AG08395 (cell line): ENCODE measurements around the gene MOCS3.
"Not testable (repeated sequence)": the region's sequence is repeated elsewhere in the genome, so short reads cannot be mapped to it uniquely, and the experiment has no call there.

Experiments
- DNase-seq: peaks from one replicate; pipeline ENCODE4 v3.0.0; 2012; ENCODE audit warnings: mixed read lengths, low spot score

MOCS3 gene

GRCh38 chr20:50932016-50932485 lies 26.6 kb upstream of the MOCS3 start:
- no peak for DNase-seq

DNA sequence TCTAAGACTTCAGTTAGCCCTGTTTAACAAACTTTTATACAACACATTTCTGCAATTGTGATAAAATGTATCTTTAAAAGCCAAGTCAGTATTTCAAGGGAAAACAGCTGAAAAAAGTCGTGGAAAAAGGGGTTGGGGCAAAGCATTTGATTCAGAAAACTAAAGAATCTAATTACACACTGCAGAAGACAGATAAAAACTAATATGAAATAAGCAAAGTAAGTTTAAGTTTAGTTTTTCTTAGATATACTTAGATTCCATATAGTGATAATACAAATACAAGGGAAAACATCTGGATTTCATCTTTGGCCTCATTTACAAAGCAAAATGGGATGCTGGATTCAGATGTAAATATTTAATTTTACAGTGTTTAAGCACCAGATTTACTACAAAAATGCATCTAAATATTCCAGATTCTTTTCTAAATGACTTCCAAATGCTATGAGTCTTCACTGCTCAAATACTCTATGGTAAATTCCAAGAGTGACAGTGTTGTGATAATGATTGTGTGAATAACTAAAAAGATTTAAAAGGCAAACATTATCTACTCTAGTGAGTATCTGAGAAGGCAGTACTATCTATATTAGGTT lies 25.8 kb upstream of the MOCS3 start:
- no peak for DNase-seq

DNA sequence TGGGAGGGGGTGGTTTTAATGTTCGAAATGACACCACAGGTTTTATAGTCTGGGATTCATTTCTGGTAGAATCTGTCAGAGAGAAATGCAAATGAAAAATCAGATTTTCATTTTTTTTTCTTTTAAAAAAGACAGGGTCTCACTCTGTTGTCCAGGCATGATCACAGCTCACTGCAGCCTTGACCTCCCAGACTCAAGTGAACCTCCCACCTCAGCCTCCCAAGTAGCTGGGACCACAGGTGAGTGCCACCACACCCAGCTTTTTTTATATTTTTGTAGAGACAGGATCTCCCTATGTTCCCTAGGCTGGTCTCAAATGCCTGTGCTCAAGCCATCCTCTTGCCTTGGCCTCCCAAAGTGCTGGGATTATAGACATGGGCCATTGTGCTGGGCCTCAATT lies 25.0 kb upstream of the MOCS3 start:
- no peak for DNase-seq

GRCh38 chr20:50943069-50943468 lies 15.5 kb upstream of the MOCS3 start:
- DNase-seq: no peak

DNA sequence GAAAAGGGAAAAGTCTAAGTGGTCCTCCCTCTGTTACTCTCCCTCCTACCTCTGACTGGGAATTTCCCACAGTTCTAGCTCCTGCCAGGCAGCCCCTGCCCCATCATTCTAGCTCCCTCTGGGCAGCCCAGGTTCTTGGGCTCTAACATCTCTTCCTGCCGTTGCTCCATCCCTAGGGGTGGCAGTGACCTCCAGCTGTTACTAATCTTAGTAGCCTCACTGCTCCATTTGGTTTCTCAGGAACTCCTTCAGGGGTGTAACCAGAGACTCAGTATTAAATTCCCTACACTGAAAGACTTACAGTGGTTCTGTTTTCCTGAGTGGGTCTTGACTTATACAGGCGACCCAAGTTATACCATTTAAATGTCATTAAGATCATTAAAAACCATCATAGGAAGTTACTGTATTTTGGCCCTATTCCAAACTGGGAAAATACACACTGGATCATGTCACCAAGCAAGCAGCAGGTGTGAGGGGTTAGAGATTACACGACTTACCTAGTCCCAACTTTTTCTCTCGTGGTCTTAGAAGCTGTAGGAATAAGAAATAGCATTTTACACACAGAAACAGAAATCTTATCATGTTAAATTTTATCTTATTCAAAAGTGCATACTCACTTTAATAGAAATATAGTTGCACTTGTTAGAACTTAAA lies 10.4 kb upstream of the MOCS3 start:
- no peak for DNase-seq

DNA sequence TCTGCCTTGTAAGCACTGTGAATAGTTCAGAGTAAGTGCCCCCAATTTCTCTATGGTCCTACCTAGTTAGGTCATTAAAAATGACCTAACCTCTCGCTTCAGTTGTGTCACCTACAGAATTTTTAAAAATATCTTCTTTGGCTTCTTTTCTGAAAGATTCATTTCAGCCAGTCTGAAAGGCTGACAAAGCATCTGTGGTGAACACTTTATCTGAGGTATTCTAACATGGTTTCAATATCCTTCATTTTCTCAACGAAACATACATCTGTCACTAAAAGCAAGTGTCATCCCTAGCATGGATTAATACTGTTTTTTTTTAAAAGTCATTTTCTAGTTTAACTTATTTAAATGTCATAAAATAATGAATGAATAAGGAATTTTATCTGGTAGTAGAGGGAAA lies 5.4 kb upstream of the MOCS3 start:
- no peak for DNase-seq

DNA sequence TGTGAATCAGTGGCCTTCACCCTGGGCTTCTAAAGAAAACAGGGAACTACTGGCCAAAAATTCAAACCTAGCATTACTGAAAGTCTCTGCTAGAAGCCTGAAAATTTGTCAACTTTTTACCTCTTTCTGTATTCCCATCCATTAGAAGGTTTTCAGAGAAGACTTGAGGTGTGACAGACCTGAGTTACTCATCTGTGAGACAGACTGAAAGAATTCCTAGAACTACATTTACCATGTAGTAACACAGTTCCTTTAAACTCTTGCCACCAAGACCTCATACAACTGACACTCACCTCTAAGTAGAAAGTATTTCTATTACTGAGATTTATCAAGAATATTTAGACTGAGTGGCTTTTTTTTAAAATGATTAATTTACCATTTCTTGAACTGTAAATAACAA lies 4.8 kb upstream of the MOCS3 start:
- DNase-seq: no peak

DNA sequence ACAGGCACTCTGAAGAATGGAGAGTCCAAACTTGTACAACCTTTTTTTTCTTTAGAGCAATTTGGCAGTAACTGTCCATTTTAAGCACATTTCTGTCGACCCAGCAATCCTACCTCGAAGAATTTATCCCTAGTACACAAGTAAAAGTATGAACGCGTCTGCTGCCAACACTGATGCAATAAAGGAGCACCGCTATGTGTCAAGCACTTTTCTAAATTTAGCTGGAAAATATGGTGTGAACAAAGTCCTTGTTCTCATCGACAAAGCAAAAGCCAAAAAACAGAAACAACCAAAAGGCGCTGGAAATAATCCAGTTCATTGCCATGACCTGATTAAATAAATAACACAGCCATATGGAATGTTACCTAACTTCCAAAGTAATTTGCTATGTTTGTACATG lies 1.3 kb upstream of the MOCS3 start:
- peak; percentile 20 for DNase-seq

- peak; percentile 90 for DNase-seq
These were observed 612 bp upstream of the MOCS3 start, which contains the start of gene DPM1 for GRCh38 chr20:50957798-50958614. TSS of gene DPM1 (minus strand) at chr20:50958532. CDS start at chr20:50958523, 9 bp downstream.

DNA sequence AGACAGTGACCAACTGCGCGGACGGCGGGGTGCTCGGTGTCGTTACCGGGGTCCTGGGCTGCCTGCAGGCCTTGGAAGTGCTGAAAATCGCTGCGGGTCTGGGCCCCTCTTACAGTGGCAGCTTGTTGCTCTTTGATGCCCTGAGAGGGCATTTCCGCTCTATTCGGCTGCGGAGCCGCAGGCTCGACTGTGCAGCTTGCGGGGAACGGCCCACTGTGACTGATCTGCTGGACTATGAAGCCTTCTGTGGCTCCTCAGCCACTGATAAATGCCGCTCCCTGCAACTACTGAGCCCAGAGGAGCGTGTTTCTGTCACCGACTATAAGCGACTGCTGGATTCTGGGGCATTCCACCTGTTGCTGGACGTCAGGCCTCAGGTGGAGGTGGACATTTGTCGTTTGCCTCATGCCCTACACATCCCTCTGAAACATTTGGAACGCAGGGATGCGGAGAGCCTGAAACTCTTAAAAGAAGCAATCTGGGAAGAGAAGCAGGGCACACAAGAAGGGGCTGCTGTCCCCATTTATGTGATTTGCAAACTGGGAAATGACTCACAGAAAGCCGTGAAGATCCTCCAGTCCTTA lies 1.0 kb downstream of the MOCS3 start:
- peak; percentile 13 for DNase-seq

DNA sequence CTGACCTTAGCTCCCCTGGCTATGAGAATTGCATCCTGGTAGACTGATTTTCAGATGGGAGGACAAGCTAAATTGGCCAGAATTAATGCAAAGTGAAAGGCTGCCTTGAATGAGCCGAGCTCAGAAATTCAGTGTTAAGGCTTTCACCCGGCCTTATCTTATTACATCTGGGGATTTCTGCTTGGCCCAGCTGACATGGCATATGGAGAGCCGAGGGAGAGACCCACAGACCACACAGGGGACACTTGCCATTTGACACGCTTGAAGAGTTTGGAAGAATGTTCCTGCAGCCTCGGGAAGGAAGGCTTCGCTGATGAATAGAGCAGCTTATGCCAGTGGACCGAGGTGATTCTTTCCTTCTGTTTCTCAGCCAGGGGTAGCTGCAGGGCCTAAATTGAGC lies 9.0 kb downstream of the MOCS3 start:
- DNase-seq: no peak

DNA sequence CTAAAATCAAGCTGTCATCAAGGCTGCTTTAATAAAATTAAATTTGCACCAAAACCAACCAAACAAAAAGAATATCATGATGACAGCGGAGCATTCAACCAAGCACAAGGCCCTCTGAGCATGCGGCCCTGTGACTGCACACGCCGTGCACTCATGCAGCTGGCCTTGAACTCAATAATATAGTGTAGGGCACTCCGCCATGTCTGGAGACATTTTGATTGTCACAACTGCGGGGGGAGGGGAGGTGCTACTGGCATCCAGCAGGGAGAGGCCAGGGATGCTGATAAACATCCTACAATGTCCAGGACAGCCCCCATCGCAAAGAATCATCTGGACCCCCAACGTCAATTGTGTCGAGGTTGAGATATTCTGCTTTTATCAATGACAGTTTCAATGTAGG lies 9.7 kb downstream of the MOCS3 start:
- no peak for DNase-seq

- no peak for DNase-seq
These were observed 10.8 kb downstream of the MOCS3 start for GRCh38 chr20:50969435-50969834.

- no peak for DNase-seq
These were observed 11.3 kb downstream of the MOCS3 start for GRCh38 chr20:50969912-50970311.

- no peak for DNase-seq
These were observed 17.2 kb downstream of the MOCS3 start for GRCh38 chr20:50975701-50976330.

DNA sequence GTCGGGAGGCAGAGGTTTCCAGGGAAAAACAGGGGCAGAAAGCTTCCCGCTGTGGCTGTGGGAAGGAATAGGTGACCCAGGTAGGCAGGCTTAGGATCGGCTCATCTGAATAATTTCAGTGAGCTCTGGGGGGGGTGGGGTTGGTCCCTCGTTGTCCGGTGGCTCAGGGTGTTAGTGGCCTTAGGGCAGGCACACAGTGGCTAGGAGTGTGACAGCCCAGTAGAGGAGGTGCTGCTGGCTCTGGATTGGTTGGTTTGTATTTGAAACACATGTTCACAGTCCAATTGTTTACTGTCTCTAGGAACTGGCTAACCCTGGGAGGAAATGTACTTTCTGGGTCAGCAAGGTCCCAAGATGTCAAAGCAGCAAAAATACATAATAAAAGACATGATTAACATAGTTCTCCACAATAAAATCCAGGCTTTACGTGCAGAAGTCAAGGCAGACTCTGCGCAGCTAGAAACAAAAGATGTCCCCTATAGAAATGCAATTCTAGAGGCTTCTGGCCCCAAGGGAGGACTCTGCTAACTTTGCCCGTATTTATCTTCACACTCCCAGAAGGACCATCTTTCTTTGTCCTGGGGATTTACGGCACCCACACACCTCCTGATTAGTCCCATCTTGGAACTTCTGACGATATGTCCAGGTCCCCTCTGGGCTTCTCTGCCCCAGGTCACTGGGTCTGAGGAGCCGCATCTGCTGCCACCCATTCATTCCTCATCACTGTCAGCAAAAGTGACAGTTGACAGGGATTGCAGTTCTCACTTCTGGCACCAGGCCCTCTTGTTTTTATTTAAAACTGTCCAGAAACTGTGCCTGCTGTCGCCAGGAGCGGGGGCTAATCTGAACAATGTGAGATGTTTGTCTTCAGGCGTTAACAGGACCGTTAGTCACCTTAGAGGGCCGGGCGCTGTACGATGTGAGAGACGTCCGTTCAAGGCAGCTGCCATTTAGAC lies 18.7 kb downstream of the MOCS3 start:
- no peak for DNase-seq

- DNase-seq: not testable (repeated sequence)
These were observed 19.9 kb downstream of the MOCS3 start for GRCh38 chr20:50978533-50978932.

DNA sequence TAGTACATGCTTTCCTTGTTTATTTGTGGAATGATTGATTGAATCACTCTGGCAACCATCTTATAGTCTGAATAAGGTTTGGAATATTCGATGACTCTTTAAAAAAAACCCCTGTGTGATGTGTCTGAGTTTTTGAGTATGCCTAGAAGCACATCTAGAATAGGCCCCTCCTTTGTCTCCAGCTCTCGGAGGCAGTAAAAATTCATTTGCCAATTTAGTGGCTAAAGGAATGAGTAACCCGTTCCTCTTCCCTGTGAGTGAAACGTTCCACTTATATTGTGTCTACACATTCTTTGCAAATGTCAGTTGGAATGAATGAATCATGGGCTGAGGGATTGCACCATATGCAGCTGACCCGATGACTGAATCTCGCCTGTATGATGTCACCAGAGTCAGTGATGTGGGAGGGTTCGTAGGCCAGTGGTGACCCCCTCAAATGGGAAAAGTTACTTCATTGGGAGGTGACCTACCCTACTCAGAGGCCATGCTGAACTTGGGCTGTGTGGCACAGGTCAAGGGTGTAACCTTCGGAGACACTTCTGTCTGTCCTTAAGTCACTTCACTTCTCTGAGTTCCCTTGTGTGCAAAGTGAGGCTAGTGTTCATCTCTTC lies 21.6 kb downstream of the MOCS3 start:
- peak; percentile 96 for DNase-seq

DNA sequence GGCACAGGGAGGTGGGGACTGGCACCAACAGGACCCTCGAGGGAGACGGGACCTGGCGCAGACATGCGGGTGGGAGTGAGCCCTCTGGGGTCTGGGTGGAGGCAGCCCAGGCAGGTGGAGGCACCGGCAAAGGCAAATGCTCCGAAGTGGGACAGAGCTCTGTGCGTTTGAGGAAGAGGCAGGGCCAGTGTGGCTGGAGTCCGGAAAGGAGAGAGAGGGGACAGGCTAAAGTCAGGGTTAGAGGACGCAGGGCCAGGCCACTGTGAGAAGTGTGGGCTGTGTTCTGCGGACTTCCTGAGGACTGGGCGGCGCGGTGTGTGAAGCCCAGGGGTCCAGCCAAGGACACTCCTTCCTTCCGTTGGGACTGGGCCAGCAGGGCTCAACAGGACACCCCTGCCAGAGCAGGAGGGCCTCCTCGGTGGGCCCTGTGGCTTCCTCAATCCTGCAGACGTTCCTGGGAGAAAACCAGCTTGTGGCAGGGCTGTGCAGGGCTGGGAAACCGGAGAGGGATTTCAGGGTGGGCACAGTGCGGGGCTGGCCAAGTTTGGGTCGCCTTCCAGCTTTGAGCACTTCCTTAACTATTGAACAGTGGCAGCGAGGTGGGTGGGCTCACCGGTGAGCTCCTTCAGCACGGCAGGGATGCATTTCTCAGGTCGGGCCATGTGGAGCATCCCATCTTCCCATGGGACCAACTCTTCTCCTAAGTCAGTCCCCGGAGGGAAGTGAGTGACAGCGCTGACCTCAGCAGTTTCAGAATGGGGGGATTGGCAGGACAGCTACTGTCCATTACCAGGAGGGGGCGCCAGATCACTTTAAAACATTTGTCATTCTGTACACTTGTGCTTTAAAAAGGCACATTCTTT lies 22.5 kb downstream of the MOCS3 start:
- DNase-seq: peak; percentile 51

DNA sequence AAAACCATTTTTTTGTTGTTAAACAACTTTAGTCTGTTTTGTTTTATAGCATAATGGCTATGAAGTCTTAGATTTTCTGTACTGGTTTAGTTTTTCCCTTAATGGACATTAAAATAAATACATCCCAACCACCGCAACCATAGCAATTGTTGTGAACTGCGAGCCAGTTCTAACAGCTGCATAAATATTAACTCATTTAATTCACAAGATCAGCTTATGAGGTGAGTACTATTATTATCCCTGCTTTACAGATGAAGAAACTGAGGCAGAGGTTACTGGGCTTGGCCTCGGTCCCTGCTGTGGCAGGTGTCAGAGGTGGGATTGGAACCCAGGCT lies 23.1 kb downstream of the MOCS3 start:
- no peak for DNase-seq
